Duodenal mucosa (tissue), 2 donors: ENCODE data around the gene MICAL3.
"Not testable (repeated sequence)": the region's sequence is repeated elsewhere in the genome, so short reads cannot be mapped to it uniquely, and the experiment has no call there.

Experiments used
- H3K27ac ChIP-seq: one replicate; pipeline ENCODE4 v1.7.0; 2013; ENCODE audit warnings: low read depth, low read length
- H3K27me3 ChIP-seq, 2 donors: one replicate each; pipeline ENCODE4 v1.7.0; 2013; ENCODE audit warnings: low read length in 2 of 2, control low read depth in 1 of 2; ENCODE audit not compliant: insufficient read depth in 2 of 2, control insufficient read depth in 1 of 2
- H3K36me3 ChIP-seq, 2 donors: one replicate each; pipeline ENCODE4 v1.7.0; 2013; ENCODE audit warnings: low read length in 2 of 2, control low read depth in 1 of 2; ENCODE audit not compliant: insufficient read depth in 2 of 2, control insufficient read depth in 1 of 2
- H3K4me1 ChIP-seq, 2 donors: one replicate each; pipeline ENCODE4 v1.7.0; 2013; ENCODE audit warnings: low read length in 2 of 2, control low read depth in 1 of 2; ENCODE audit not compliant: insufficient read depth in 2 of 2, control insufficient read depth in 1 of 2
- H3K4me3 ChIP-seq, 2 donors: one replicate each; pipeline ENCODE4 v1.7.0; 2013; ENCODE audit warnings: low read length in 2 of 2, low read depth in 1 of 2
- H3K9ac ChIP-seq, 2 donors: one replicate each; pipeline ENCODE4 v1.7.0; 2013; ENCODE audit warnings: low read length in 2 of 2, low read depth in 1 of 2
- H3K9me3 ChIP-seq, 2 donors: one replicate each; pipeline ENCODE4 v1.7.0; 2013; ENCODE audit warnings: low read length in 2 of 2, control low read depth in 1 of 2; ENCODE audit not compliant: control insufficient read depth in 1 of 2

Gene MICAL3

GRCh38 chr22:18034076-18034475 is 9.7 kb upstream of the MICAL3 start:
- H3K4me1 ChIP-seq = peaks cover 12 to 21% of the 10 kb centered on the region in 2 donors
- H3K4me3 ChIP-seq = no peak overlapping the region
- H3K27ac ChIP-seq = no peak overlapping the region
- H3K9me3 ChIP-seq = no peaks in the 10 kb centered on the region
- no peaks in the 10 kb centered on the region for H3K27me3 ChIP-seq
- no peak overlapping the region for H3K9ac ChIP-seq
- H3K36me3 ChIP-seq = no peaks in the 10 kb centered on the region

GRCh38 chr22:18033204-18033998 is 9.0 kb upstream of the MICAL3 start:
- Histone ChIP-seq H3K9me3 (no peaks in the 10 kb centered on the region), H3K9ac (no peak overlapping the region), H3K27ac (no peak overlapping the region), H3K36me3 (no peaks in the 10 kb centered on the region), H3K4me1 (peaks cover 12 to 21% of the 10 kb centered on the region in 2 donors), H3K4me3 (no peak overlapping the region), H3K27me3 (no peaks in the 10 kb centered on the region)

GRCh38 chr22:18032455-18033101 is 8.2 kb upstream of the MICAL3 start:
- H3K36me3 ChIP-seq = no peaks in the 10 kb centered on the region
- no peaks in the 10 kb centered on the region for H3K9me3 ChIP-seq
- no peak overlapping the region for H3K4me3 ChIP-seq
- H3K9ac ChIP-seq = no peak overlapping the region
- no peak overlapping the region for H3K27ac ChIP-seq
- peaks cover 12 to 21% of the 10 kb centered on the region in 2 donors for H3K4me1 ChIP-seq
- H3K27me3 ChIP-seq = no peaks in the 10 kb centered on the region

- no peak overlapping the region for H3K9ac ChIP-seq
- no peaks in the 10 kb centered on the region for H3K36me3 ChIP-seq
- no peaks in the 10 kb centered on the region for H3K27me3 ChIP-seq
- peaks cover 12 to 21% of the 10 kb centered on the region in 2 donors for H3K4me1 ChIP-seq
- no peaks in the 10 kb centered on the region for H3K9me3 ChIP-seq
- H3K27ac ChIP-seq = no peak overlapping the region
- H3K4me3 ChIP-seq = no peak overlapping the region
Observed at GRCh38 chr22:18031695-18032454, 7.5 kb upstream of the MICAL3 start.

- Histone ChIP-seq H3K9ac (no peak overlapping the region), H3K27me3 (peaks cover 0 to 6% of the 10 kb centered on the region in 2 donors), H3K4me3 (no peak overlapping the region), H3K36me3 (no peaks in the 10 kb centered on the region), H3K9me3 (no peaks in the 10 kb centered on the region), H3K27ac (no peak overlapping the region), H3K4me1 (peaks cover 16 to 19% of the 10 kb centered on the region in 2 donors)
Observed at GRCh38 chr22:18029686-18030267, 5.4 kb upstream of the MICAL3 start.

- peaks cover 0 to 6% of the 10 kb centered on the region in 2 donors for H3K27me3 ChIP-seq
- no peaks in the 10 kb centered on the region for H3K36me3 ChIP-seq
- H3K9me3 ChIP-seq = no peaks in the 10 kb centered on the region
- H3K4me3 ChIP-seq = no peak overlapping the region
- no peak overlapping the region for H3K9ac ChIP-seq
- H3K27ac ChIP-seq = no peak overlapping the region
- peaks cover 17 to 21% of the 10 kb centered on the region in 2 donors for H3K4me1 ChIP-seq
Observed at GRCh38 chr22:18028817-18029527, 4.6 kb upstream of the MICAL3 start.

GRCh38 chr22:18025898-18026297 is 1.5 kb upstream of the MICAL3 start:
- H3K27me3 ChIP-seq, H3K36me3 ChIP-seq, H3K9me3 ChIP-seq, H3K9ac ChIP-seq, H3K4me3 ChIP-seq, H3K27ac ChIP-seq: not testable (repeated sequence)
- peaks cover 10 to 18% of the 10 kb centered on the region in 2 donors for H3K4me1 ChIP-seq

- Histone ChIP-seq H3K27ac (no peak overlapping the region), H3K27me3 (peaks cover 0 to 6% of the 10 kb centered on the region in 2 donors), H3K4me3 (peak overlapping the region; percentile 72 to 82), H3K4me1 (peaks cover 10 to 18% of the 10 kb centered on the region in 2 donors), H3K9ac (peak overlapping the region; percentile 29 to 63), H3K36me3 (no peaks in the 10 kb centered on the region), H3K9me3 (no peaks in the 10 kb centered on the region)
Observed at GRCh38 chr22:18024956-18025720, 777 bp upstream of the MICAL3 start.
